HCT116 (cell line): ENCODE data around the gene ADCY2. TPM values are rescaled to one million over a fixed set of nuclear protein-coding genes. Genes with fewer than 3 reads are reported as not detected.
A peak's percentile ranks its signal among the peaks of the same experiment; 100 is the strongest.

ENCODE experiments used
- ATAC-seq: fragments of 200-7000 bp; cut with Tn5 transposase; 2 replicates; pipeline ENCODE4 v1.9.1; 2020; ENCODE audit warnings: mild to moderate bottlenecking, moderate library complexity
- BruUV-seq: library from RNA; stranded (reverse); fragments of 400-500 nt; replicated peaks from 2 replicates; lab custom pipeline; 2021; lab: Mats Ljungman, UMichigan
- CTCF ChIA-PET: fragments of 300-600 bp; sonication (Branson Sonifier 250); formaldehyde crosslinking; loops from one replicate; lab custom pipeline; 2021; ENCODE audit warnings: antibody characterized with exemption; lab: Charles Lee
- POLR2A ChIA-PET: fragments of 300-600, 350-600 bp; sonication (Branson Sonifier 250); formaldehyde crosslinking; loops from one replicate; lab custom pipeline; 2021; ENCODE audit warnings: antibody characterized with exemption; lab: Charles Lee
- RAD21 ChIA-PET, 2 experiments: fragments of 300-600 bp; sonication (Branson Sonifier 250); formaldehyde crosslinking; loops; one replicate each; lab custom pipeline; 2023; ENCODE audit warnings: low total read pairs in 2 of 2; ENCODE audit not compliant: uncharacterized antibody in 2 of 2, unreplicated experiment in 2 of 2, low non-redundant PET in 1 of 2; lab: Charles Lee
- DNase-seq: peaks from one replicate; pipeline ENCODE4 v3.0.0-alpha.2; 2010; ENCODE audit warnings: low read depth, low spot score
- H2AFZ ChIP-seq: fragments of 200-600 bp; shearing (Covaris generic), sonication (generic); 2 replicates; pipeline ENCODE4 v1.6.1; 2017; ENCODE audit warnings: low read depth, mixed run types, mixed read lengths, antibody characterized with exemption, low read length; ENCODE audit not compliant: poor library complexity, severe bottlenecking
- H3K27ac ChIP-seq: 2 replicates; pipeline ENCODE4 v1.5.1; 2012; ENCODE audit warnings: low read depth, low read length
- H3K27me3 ChIP-seq: fragments of 200-600 bp; sonication (generic); 2 replicates; pipeline ENCODE4 v1.6.1; 2016; ENCODE audit warnings: mixed run types, low read length, mixed read lengths; ENCODE audit not compliant: insufficient read depth
- H3K36me3 ChIP-seq, 2 experiments: fragments of 200-500 bp in 1 of 2; fragments of 200-600 bp in 1 of 2; sonication (Bioruptor generic) in 1 of 2; sonication (generic) in 1 of 2; 2 replicates each; pipeline versions ENCODE4 v1.5.1 to v1.6.1; 2014 to 2016; ENCODE audit warnings: low read length in 2 of 2, inconsistent platforms in 1 of 2, mixed read lengths in 1 of 2, mixed run types in 1 of 2; ENCODE audit not compliant: insufficient read depth in 2 of 2, control insufficient read depth in 1 of 2
- H3K4me1 ChIP-seq, 2 experiments: fragments of 200-600 bp in 1 of 2; sonication (generic) in 1 of 2; 2 replicates each; pipeline versions ENCODE4 v1.5.1 to v1.6.1; 2012 to 2017; ENCODE audit warnings: low read length in 2 of 2, inconsistent platforms in 1 of 2, mild to moderate bottlenecking in 1 of 2, mixed read lengths in 1 of 2, mixed run types in 1 of 2, moderate library complexity in 1 of 2; ENCODE audit not compliant: insufficient read depth in 2 of 2, control insufficient read depth in 1 of 2
- H3K4me2 ChIP-seq: fragments of 200-600 bp; sonication (generic); 2 replicates; pipeline ENCODE4 v1.6.1; 2017; ENCODE audit warnings: mixed run types, low read length, mixed read lengths
- H3K4me3 ChIP-seq, 2 experiments: fragments of 200-600 bp in 1 of 2; sonication (generic) in 1 of 2; replicated peaks in 1 of 2; 2 replicates each; pipeline ENCODE4 v1.5.1; 2011 to 2016; ENCODE audit warnings: low read length in 2 of 2, control low read depth in 1 of 2, low read depth in 1 of 2, mild to moderate bottlenecking in 1 of 2, mixed read lengths in 1 of 2, mixed run types in 1 of 2
- H3K79me2 ChIP-seq: fragments of 200-600 bp; sonication (generic); 2 replicates; pipeline ENCODE4 v1.6.1; 2017; ENCODE audit warnings: mild to moderate bottlenecking, mixed run types, low read length, moderate library complexity, mixed read lengths; ENCODE audit not compliant: insufficient read depth
- H3K9ac ChIP-seq: fragments of 200-600 bp; sonication (generic); 2 replicates; pipeline ENCODE4 v1.6.1; 2016; ENCODE audit warnings: low read length, mixed read lengths
- H3K9me2 ChIP-seq: fragments of 200-600 bp; sonication (generic), shearing (Covaris generic); 2 replicates; pipeline ENCODE4 v1.6.1; 2017; ENCODE audit warnings: mixed run types, mild to moderate bottlenecking, moderate library complexity; ENCODE audit not compliant: insufficient read depth
- H3K9me3 ChIP-seq, 2 experiments: fragments of 200-500 bp in 1 of 2; fragments of 200-600 bp in 1 of 2; sonication (Bioruptor generic) in 1 of 2; sonication (generic) in 1 of 2; 2 replicates each; pipeline ENCODE4 v1.6.1; 2014 to 2017; ENCODE audit warnings: low read length in 2 of 2, mixed read lengths in 2 of 2, inconsistent platforms in 1 of 2, low read depth in 1 of 2, mild to moderate bottlenecking in 1 of 2, mixed run types in 1 of 2, moderate library complexity in 1 of 2; ENCODE audit not compliant: control insufficient read depth in 1 of 2, insufficient read depth in 1 of 2
- H4K20me1 ChIP-seq: fragments of 200-600 bp; sonication (generic), shearing (Covaris generic); 2 replicates; pipeline ENCODE4 v1.6.1; 2017; ENCODE audit warnings: mixed run types, mild to moderate bottlenecking, moderate library complexity; ENCODE audit not compliant: insufficient read depth
- CBX3 ChIP-seq: IDR thresholded peaks from 2 replicates; pipeline ENCODE4 v1.6.1; 2012; ENCODE audit warnings: low read depth
- EZH2 ChIP-seq: fragments of 200-600 bp; sonication (generic); IDR thresholded peaks from 2 replicates; pipeline ENCODE4 v1.6.1; 2017; ENCODE audit warnings: antibody characterized with exemption, mixed run types
- SRF ChIP-seq: IDR thresholded peaks from 2 replicates; pipeline ENCODE4 v1.6.1; 2012; ENCODE audit warnings: low read depth
- YY1 ChIP-seq: IDR thresholded peaks from 2 replicates; pipeline ENCODE4 v1.6.1; 2011; ENCODE audit warnings: low read length, low read depth, moderate library complexity, mild to moderate bottlenecking; ENCODE audit not compliant: insufficient replicate concordance; ENCODE audit errors: extremely low read depth
- intact Hi-C: fragments of 100-400 bp; cut with micrococcal nuclease; formaldehyde crosslinking; loops from 2 replicates; pipeline ENCODE4 v1.10.0; 2022
- total RNA-seq: library from RNA; stranded (reverse); gene quantifications from one replicate; pipeline ENCODE4 v1.2.1, GENCODE V29; 2021; ENCODE audit not compliant: unreplicated experiment
- TF ChIP-seq, protein P1 (sequence below), 3 experiments: fragments of 200-600 bp in 1 of 3; sonication (generic) in 1 of 3; IDR thresholded peaks in 2 of 3; conservative IDR thresholded peaks in 1 of 3; 2 replicates each; pipeline ENCODE4 v1.5.1; 2012 to 2017; ENCODE audit warnings: low read depth in 2 of 3, low read length in 2 of 3, antibody characterized with exemption in 1 of 3, borderline replicate concordance in 1 of 3, control low read depth in 1 of 3, mild to moderate bottlenecking in 1 of 3, mixed read lengths in 1 of 3, mixed run types in 1 of 3, moderate library complexity in 1 of 3; ENCODE audit not compliant: insufficient read depth in 1 of 3
- TF ChIP-seq, protein P2 (sequence below): IDR thresholded peaks from 2 replicates; pipeline ENCODE4 v1.6.1; 2011; ENCODE audit warnings: mild to moderate bottlenecking, low read length, moderate library complexity; ENCODE audit not compliant: insufficient replicate concordance; ENCODE audit errors: extremely low read depth
- TF ChIP-seq, protein P3 (sequence below): IDR thresholded peaks from 2 replicates; pipeline ENCODE4 v1.6.1; 2012

ADCY2 gene
- total RNA-seq, 1 experiment from 2014 or later = 0.15 TPM

DNA sequence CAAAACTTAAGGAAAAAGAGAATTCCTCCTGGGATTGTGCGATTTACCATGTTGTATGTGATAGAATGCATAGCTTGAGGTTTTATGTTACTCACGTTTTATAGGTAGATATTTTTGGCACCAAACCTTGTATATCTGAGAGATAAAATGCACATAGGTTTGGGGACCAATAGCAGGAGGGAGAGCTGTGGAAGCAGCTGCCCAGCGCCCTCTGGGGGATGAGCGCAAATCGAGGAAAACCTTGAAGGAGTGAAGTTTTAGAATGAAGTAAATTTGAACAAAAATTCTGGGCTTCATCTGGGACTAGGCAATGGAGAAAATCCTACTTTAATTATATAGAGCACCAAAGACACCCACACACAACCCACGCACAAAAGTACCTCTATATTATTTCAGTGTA lies 197.0 kb downstream of the ADCY2 start:
- intact Hi-C loops = no loop called here
- H3K9me2 ChIP-seq = no peaks in the 10 kb centered on the region
- no peaks in the 10 kb centered on the region for H3K27me3 ChIP-seq
- POLR2A ChIA-PET = no interaction called here
- H3K4me3 ChIP-seq = no peak overlapping the region
- no peak for TF ChIP-seq EZH2
- TF ChIP-seq, protein P1, sequence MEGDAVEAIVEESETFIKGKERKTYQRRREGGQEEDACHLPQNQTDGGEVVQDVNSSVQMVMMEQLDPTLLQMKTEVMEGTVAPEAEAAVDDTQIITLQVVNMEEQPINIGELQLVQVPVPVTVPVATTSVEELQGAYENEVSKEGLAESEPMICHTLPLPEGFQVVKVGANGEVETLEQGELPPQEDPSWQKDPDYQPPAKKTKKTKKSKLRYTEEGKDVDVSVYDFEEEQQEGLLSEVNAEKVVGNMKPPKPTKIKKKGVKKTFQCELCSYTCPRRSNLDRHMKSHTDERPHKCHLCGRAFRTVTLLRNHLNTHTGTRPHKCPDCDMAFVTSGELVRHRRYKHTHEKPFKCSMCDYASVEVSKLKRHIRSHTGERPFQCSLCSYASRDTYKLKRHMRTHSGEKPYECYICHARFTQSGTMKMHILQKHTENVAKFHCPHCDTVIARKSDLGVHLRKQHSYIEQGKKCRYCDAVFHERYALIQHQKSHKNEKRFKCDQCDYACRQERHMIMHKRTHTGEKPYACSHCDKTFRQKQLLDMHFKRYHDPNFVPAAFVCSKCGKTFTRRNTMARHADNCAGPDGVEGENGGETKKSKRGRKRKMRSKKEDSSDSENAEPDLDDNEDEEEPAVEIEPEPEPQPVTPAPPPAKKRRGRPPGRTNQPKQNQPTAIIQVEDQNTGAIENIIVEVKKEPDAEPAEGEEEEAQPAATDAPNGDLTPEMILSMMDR (IDR thresholded peaks at IDR 0.05 in 2 of 3, conservative IDR thresholded peaks at IDR 0.05 in 1 of 3; ENCODE audit: borderline replicate concordance in 1 of 3, insufficient read depth in 1 of 3, low read depth in 2 of 3, low read length in 2 of 3) = peak in 1 of 3 experiments; percentile 22; a peak in 1 of 6 replicates
- ATAC-seq = no peak
- no peaks in the 10 kb centered on the region for H4K20me1 ChIP-seq
- H3K27ac ChIP-seq = no peak overlapping the region
- DNase-seq = no peak
- no peaks in the 10 kb centered on the region for H3K4me1 ChIP-seq
- no peak overlapping the region for H3K9ac ChIP-seq
- no peaks in the 10 kb centered on the region for H3K36me3 ChIP-seq
- CTCF ChIA-PET = no interaction called here
- BruUV-seq = no TSS peak
- H3K79me2 ChIP-seq = no peaks in the 10 kb centered on the region
- H3K4me2 ChIP-seq = no peak overlapping the region
- peaks cover 0 to 10% of the 10 kb centered on the region in 2 experiments; a peak in 2 of 4 replicates for H3K9me3 ChIP-seq
- RAD21 ChIA-PET = no interaction called here
- no peak overlapping the region for H2AFZ ChIP-seq

DNA sequence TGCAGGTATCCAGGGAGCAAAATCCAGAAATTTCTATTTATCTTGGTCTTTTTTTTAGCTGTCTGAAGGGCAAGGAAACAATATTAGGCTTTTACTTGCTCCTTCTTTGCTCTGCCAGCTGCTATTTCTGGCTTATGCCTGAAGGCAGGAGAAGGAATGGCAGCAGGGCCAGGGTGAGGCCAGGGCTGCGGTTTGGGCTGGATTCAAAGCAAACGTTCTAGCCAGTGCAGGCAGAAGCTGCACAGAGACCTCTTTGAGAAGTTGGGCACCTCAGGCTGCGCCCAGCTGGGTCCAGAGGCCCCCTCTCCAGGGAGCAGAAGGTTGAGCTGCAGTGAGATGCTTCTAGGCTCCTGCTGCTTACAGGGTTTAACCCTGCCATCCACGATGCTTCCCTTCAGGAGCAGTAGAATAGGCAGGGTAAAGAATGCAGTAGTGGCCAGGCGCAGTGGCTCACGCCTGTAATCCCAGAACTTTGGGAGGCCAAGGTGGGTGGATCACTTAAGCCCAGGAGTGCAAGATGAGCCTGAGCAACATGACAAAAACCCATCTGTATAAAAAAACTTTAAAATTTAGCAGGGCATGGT lies 201.2 kb downstream of the ADCY2 start:
- Histone ChIP-seq H3K36me3 (no peaks in the 10 kb centered on the region), H3K9me3 (peaks cover 0 to 3% of the 10 kb centered on the region in 2 experiments; a peak in 2 of 4 replicates), H3K4me3 (no peak overlapping the region), H3K9ac (no peak overlapping the region), H3K4me2 (no peak overlapping the region), H3K4me1 (no peaks in the 10 kb centered on the region), H3K9me2 (no peaks in the 10 kb centered on the region), H4K20me1 (no peaks in the 10 kb centered on the region), H2AFZ (no peak overlapping the region), H3K27ac (no peak overlapping the region), H3K79me2 (no peaks in the 10 kb centered on the region), H3K27me3 (no peaks in the 10 kb centered on the region)
- intact Hi-C loops = no loop called here
- CTCF ChIA-PET = no interaction called here
- RAD21 ChIA-PET = no interaction called here
- POLR2A ChIA-PET = no interaction called here
- TF ChIP-seq YY1 (no peak), CBX3 (no peak), SRF (no peak)
- TF ChIP-seq, protein P1 (IDR thresholded peaks at IDR 0.05 in 2 of 3, conservative IDR thresholded peaks at IDR 0.05 in 1 of 3; ENCODE audit: borderline replicate concordance in 1 of 3, insufficient read depth in 1 of 3, low read depth in 2 of 3, low read length in 2 of 3) = no peak
- TF ChIP-seq, protein P2, sequence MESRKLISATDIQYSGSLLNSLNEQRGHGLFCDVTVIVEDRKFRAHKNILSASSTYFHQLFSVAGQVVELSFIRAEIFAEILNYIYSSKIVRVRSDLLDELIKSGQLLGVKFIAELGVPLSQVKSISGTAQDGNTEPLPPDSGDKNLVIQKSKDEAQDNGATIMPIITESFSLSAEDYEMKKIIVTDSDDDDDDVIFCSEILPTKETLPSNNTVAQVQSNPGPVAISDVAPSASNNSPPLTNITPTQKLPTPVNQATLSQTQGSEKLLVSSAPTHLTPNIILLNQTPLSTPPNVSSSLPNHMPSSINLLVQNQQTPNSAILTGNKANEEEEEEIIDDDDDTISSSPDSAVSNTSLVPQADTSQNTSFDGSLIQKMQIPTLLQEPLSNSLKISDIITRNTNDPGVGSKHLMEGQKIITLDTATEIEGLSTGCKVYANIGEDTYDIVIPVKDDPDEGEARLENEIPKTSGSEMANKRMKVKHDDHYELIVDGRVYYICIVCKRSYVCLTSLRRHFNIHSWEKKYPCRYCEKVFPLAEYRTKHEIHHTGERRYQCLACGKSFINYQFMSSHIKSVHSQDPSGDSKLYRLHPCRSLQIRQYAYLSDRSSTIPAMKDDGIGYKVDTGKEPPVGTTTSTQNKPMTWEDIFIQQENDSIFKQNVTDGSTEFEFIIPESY = no peak
- TF ChIP-seq, protein P3, sequence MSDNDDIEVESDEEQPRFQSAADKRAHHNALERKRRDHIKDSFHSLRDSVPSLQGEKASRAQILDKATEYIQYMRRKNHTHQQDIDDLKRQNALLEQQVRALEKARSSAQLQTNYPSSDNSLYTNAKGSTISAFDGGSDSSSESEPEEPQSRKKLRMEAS = no peak
- BruUV-seq = no TSS peak
- no peak for ATAC-seq
- no peak for DNase-seq
